Hepatocyte (in vitro differentiated cells): Measurements from ENCODE around the gene COL4A1.

Experiments used
- EZH2 ChIP-seq: fragments of 200-600 bp; sonication (generic); IDR thresholded peaks from 2 replicates; pipeline ENCODE4 v1.6.1; 2016; ENCODE audit warnings: antibody characterized with exemption, mild to moderate bottlenecking, borderline replicate concordance
- EZH2phosphoT487 ChIP-seq: fragments of 200-600 bp; sonication (generic); IDR thresholded peaks from one replicate; pipeline ENCODE4 v1.6.1; 2018; ENCODE audit warnings: antibody characterized with exemption, mild to moderate bottlenecking, low read depth, moderate library complexity; ENCODE audit not compliant: unreplicated experiment, severe bottlenecking
- TF ChIP-seq, protein P1 (sequence below): fragments of 200-600 bp; sonication (generic); IDR thresholded peaks from 2 replicates; pipeline ENCODE4 v1.5.1; 2016; ENCODE audit warnings: antibody characterized with exemption, mild to moderate bottlenecking; ENCODE audit not compliant: poor library complexity

DNA sequence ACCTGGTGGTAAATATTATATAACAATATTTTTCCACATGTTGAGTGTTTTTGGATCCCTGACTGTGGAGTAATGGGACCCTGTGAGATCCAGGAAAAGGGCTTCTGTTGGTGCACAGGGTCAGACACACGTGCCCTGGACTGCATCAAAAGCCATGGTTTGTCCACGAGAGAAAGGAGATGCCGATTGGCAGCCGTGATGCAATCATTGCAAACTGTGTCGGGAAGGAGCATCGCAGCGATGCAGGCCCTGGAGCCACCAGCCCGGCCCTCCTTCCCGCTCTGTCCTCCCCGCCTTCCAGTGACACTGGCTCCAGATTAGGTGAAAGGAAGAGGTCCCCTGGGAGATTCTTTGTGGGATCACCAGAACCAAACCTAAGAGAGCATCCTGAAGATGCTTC is 9.2 kb upstream of the COL4A1 start:
- TF ChIP-seq, protein P1, sequence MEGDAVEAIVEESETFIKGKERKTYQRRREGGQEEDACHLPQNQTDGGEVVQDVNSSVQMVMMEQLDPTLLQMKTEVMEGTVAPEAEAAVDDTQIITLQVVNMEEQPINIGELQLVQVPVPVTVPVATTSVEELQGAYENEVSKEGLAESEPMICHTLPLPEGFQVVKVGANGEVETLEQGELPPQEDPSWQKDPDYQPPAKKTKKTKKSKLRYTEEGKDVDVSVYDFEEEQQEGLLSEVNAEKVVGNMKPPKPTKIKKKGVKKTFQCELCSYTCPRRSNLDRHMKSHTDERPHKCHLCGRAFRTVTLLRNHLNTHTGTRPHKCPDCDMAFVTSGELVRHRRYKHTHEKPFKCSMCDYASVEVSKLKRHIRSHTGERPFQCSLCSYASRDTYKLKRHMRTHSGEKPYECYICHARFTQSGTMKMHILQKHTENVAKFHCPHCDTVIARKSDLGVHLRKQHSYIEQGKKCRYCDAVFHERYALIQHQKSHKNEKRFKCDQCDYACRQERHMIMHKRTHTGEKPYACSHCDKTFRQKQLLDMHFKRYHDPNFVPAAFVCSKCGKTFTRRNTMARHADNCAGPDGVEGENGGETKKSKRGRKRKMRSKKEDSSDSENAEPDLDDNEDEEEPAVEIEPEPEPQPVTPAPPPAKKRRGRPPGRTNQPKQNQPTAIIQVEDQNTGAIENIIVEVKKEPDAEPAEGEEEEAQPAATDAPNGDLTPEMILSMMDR: no peak
- TF ChIP-seq EZH2 (no peak), EZH2phosphoT487 (no peak)
